Glutamatergic neuron (in vitro differentiated cells): Measurements from ENCODE around the gene FAT4. TPM values are rescaled to one million over a fixed set of nuclear protein-coding genes. Genes with fewer than 3 reads are reported as not detected.

Experiments used
- DNase-seq: peaks from one replicate; pipeline ENCODE4 v3.0.0; 2022
- H3K27ac Mint-ChIP-seq: one replicate; pipeline ENCODE4 v1.8.0; 2020; ENCODE audit warnings: mild to moderate bottlenecking, mixed read lengths, inconsistent platforms; ENCODE audit not compliant: unreplicated experiment
- H3K27me3 Mint-ChIP-seq: one replicate; pipeline ENCODE4 v1.8.0; 2020; ENCODE audit warnings: mild to moderate bottlenecking, moderate library complexity, mixed read lengths, inconsistent platforms; ENCODE audit not compliant: unreplicated experiment
- H3K36me3 Mint-ChIP-seq: one replicate; pipeline ENCODE4 v1.8.0; 2020; ENCODE audit warnings: mild to moderate bottlenecking, mixed read lengths, inconsistent platforms; ENCODE audit not compliant: unreplicated experiment
- H3K4me1 Mint-ChIP-seq: one replicate; pipeline ENCODE4 v1.8.0; 2020; ENCODE audit warnings: mild to moderate bottlenecking, low read depth, mixed read lengths, inconsistent platforms; ENCODE audit not compliant: unreplicated experiment
- H3K4me3 Mint-ChIP-seq: one replicate; pipeline ENCODE4 v1.8.0; 2020; ENCODE audit warnings: mild to moderate bottlenecking, mixed read lengths, inconsistent platforms; ENCODE audit not compliant: unreplicated experiment
- H3K9me3 Mint-ChIP-seq: one replicate; pipeline ENCODE4 v1.8.0; 2020; ENCODE audit warnings: mild to moderate bottlenecking, moderate library complexity, mixed read lengths, inconsistent platforms; ENCODE audit not compliant: unreplicated experiment
- CTCF ChIP-seq: fragments of 200-600 bp; sonication (generic); IDR thresholded peaks from one replicate; pipeline ENCODE4 v1.5.0; 2021; ENCODE audit not compliant: partially characterized antibody, unreplicated experiment
- long read RNA-seq: library from polyadenylated mRNA; unstranded; transcript quantifications from one replicate; pipeline ENCODE4 v2.0.0, GENCODE V29; 2020; ENCODE audit not compliant: unreplicated experiment
- total RNA-seq: library from RNA; stranded (reverse); fragmentation: NEBNext Ultra II Directional; extraction: Animal tissue kit (Norgen Biotek cat#: 25700); gene quantifications from one replicate; pipeline ENCODE4 v1.2.1, GENCODE V29; 2021; ENCODE audit not compliant: unreplicated experiment

FAT4 gene
- 6.8 TPM for total RNA-seq
- long read RNA-seq, result 0 reads

- Mint-ChIP-seq H3K36me3 (no peaks in the 10 kb centered on the region), H3K27ac (peak within 1 kb of the TSS; percentile 66), H3K4me1 (peaks cover 2% of the 10 kb centered on the region), H3K9me3 (peaks cover 12% of the 10 kb centered on the region), H3K27me3 (peaks cover 18% of the 10 kb centered on the region), H3K4me3 (peak within 1 kb of the TSS; percentile 91)
- peak; percentile 92 for DNase-seq
- TF ChIP-seq CTCF, result no peak
Observed at GRCh38 chr4:125314676-125315575, at the start of gene FAT4. Gene FAT4, plus strand, starts transcription at chr4:125314955. Its CDS starts 1,457 bp downstream, at chr4:125316412.

GRCh38 chr4:125265846-125266245 lies 48.9 kb upstream of the FAT4 start:
- no peak for DNase-seq
- TF ChIP-seq CTCF, result no peak
- H3K27me3 Mint-ChIP-seq, result no peaks in the 10 kb centered on the region

GRCh38 chr4:125266901-125267604 lies 47.7 kb upstream of the FAT4 start:
- Mint-ChIP-seq H3K9me3 (no peaks in the 10 kb centered on the region), H3K4me1 (peaks cover 31% of the 10 kb centered on the region), H3K36me3 (no peaks in the 10 kb centered on the region), H3K27ac (peak overlapping the region; percentile 34), H3K27me3 (no peaks in the 10 kb centered on the region), H3K4me3 (no peak overlapping the region)
- no peak for TF ChIP-seq CTCF
- no peak for DNase-seq

More at GRCh38 chr4:125265846-125266245, 48.9 kb upstream of the FAT4 start:
- H3K36me3 Mint-ChIP-seq, result no peaks in the 10 kb centered on the region
- H3K27ac Mint-ChIP-seq, result no peak overlapping the region
- no peak overlapping the region for H3K4me3 Mint-ChIP-seq
- peaks cover 26% of the 10 kb centered on the region for H3K4me1 Mint-ChIP-seq
- H3K9me3 Mint-ChIP-seq, result no peaks in the 10 kb centered on the region

- Mint-ChIP-seq H3K4me3 (no peak overlapping the region), H3K36me3 (no peaks in the 10 kb centered on the region), H3K27ac (peak overlapping the region; percentile 34), H3K27me3 (no peaks in the 10 kb centered on the region), H3K9me3 (no peaks in the 10 kb centered on the region), H3K4me1 (peaks cover 33% of the 10 kb centered on the region)
- no peak for TF ChIP-seq CTCF
- no peak for DNase-seq
Observed at GRCh38 chr4:125267630-125268029, 47.1 kb upstream of the FAT4 start.
